ENCODE measurements around the gene AIP. TPM values are rescaled to one million over a fixed set of nuclear protein-coding genes. Genes with fewer than 3 reads are reported as not detected.
A peak's percentile ranks its signal among the peaks of the same experiment; 100 is the strongest.

The AIP gene
- total RNA-seq, 4 donors from 2014 or later: 88.2 to 117 (median 96.0) TPM

DNA sequence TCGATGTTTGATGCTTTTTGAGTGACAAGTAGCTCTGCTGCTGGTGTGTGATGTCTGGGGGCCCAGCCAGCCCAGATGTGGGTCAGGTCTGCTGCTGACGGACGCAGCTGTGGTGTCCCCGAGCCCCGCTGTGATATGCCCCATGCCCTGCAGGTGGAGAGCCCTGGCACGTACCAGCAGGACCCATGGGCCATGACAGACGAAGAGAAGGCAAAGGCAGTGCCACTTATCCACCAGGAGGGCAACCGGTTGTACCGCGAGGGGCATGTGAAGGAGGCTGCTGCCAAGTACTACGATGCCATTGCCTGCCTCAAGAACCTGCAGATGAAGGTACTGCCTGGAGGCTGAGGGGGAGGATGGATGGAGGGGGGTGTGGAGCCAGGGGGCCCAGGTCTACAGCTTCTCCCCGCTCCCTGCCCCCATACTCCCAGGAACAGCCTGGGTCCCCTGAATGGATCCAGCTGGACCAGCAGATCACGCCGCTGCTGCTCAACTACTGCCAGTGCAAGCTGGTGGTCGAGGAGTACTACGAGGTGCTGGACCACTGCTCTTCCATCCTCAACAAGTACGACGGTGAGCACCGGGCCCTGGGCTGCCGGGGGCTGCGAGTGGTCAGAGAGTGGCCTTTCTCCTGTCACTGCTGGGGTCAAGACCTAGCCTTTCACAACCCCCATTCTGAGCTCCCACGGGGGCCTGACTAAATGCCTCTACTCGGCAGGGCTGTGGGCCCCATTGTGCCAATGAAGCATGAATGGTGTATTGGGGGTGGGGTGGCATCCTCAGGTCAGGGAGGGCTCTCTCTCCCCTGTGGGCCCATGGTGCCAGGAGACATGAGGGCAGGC lies 7.3 kb downstream of the AIP start:
- TF ChIP-seq, protein P1, sequence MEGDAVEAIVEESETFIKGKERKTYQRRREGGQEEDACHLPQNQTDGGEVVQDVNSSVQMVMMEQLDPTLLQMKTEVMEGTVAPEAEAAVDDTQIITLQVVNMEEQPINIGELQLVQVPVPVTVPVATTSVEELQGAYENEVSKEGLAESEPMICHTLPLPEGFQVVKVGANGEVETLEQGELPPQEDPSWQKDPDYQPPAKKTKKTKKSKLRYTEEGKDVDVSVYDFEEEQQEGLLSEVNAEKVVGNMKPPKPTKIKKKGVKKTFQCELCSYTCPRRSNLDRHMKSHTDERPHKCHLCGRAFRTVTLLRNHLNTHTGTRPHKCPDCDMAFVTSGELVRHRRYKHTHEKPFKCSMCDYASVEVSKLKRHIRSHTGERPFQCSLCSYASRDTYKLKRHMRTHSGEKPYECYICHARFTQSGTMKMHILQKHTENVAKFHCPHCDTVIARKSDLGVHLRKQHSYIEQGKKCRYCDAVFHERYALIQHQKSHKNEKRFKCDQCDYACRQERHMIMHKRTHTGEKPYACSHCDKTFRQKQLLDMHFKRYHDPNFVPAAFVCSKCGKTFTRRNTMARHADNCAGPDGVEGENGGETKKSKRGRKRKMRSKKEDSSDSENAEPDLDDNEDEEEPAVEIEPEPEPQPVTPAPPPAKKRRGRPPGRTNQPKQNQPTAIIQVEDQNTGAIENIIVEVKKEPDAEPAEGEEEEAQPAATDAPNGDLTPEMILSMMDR (IDR thresholded peaks at IDR 0.05): no peak
- TF ChIP-seq EP300 (IDR thresholded peaks at IDR 0.05): no peak
- TF ChIP-seq POLR2A (IDR thresholded peaks at IDR 0.05): no peak
- H3K4me3 ChIP-seq: no peak overlapping the region
- H3K27me3 ChIP-seq: no peaks in the 10 kb centered on the region
- H3K36me3 ChIP-seq: peaks cover 0 to 82% (median 25%) of the 10 kb centered on the region in 3 donors
- H3K27ac ChIP-seq: peak overlapping the region in 3 of 4 donors; percentile 19 to 83 (median 74)
- H3K9me3 ChIP-seq: no peaks in the 10 kb centered on the region
- no peak for DNase-seq (ENCODE audit: low spot score in 2 of 2)
- H3K4me1 ChIP-seq: peaks cover 0 to 26% (median 4%) of the 10 kb centered on the region in 4 donors
- 75 to 83% methylated on average over 22 to 23 of the region's 23 CpGs for WGBS, 2 donors

DNA sequence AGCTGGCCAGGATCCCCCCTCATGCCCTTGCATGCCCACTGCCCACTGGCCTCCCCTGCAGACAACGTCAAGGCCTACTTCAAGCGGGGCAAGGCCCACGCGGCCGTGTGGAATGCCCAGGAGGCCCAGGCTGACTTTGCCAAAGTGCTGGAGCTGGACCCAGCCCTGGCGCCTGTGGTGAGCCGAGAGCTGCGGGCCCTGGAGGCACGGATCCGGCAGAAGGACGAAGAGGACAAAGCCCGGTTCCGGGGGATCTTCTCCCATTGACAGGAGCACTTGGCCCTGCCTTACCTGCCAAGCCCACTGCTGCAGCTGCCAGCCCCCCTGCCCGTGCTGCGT lies 7.9 kb downstream of the AIP start:
- TF ChIP-seq EP300 (IDR thresholded peaks at IDR 0.05) (peak in 1 of 2 donors; percentile 61), POLR2A (IDR thresholded peaks at IDR 0.05) (no peak)
- Histone ChIP-seq H3K36me3 (peaks cover 0 to 88% (median 25%) of the 10 kb centered on the region in 3 donors), H3K27ac (peak overlapping the region; percentile 19 to 83 (median 55)), H3K4me3 (no peak overlapping the region), H3K4me1 (peaks cover 0 to 20% (median under 1%) of the 10 kb centered on the region in 4 donors), H3K9me3 (no peaks in the 10 kb centered on the region), H3K27me3 (no peaks in the 10 kb centered on the region)
- DNase-seq (ENCODE audit: low spot score in 2 of 2): no peak
- 53 to 77% methylated on average over 14 to 15 of the region's 15 CpGs for WGBS, 2 donors

DNA sequence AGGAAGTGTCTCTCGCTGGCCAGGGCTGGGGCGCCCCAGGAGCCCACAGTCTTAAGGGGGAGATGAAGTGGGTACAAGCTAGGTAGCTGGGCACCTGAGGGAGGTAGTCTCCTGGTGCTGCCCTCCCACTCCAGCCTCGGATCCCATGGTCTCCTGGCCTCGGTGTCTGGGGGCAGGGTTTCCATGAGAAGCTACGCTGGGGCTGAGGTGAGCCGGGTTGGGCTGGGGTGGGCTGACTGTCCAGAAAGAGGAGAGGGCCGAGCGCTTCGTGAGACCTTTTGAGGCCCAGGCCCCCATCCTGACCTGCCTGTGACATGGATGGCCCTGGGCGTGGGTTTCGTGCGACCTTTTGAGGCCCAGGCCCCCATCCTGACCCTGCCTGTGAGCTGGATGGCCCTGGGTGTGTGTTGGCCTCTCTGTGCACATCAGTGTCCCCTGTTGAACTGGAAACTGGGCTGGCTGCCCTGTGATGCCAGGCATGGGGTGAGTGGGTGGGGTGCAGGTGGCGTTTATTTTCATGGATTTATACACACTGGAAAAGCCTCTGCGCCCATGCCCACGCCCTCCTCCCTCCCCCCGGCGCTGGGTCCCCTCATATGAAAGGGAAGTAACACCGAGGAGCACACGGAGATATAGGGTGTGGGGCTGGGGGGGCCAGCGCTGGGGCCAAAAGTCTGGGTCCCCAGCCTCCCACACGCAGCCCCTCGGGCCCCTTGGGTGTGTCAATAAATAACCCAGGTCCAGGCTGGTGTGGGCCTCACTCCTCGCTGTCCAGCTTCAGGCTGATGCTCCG lies 8.6 kb downstream of the AIP start:
- H3K27me3 ChIP-seq: no peaks in the 10 kb centered on the region
- peaks cover 0 to 12% (median 0%) of the 10 kb centered on the region in 4 donors for H3K4me1 ChIP-seq
- H3K27ac ChIP-seq: peak overlapping the region; percentile 50 to 83 (median 63)
- 54 to 67% methylated on average over 19 of the region's 24 CpGs for WGBS, 2 donors
- H3K36me3 ChIP-seq: peaks cover 0 to 96% (median 25%) of the 10 kb centered on the region in 3 donors
- no peak for DNase-seq (ENCODE audit: low spot score in 2 of 2)
- no peak overlapping the region for H3K4me3 ChIP-seq
- H3K9me3 ChIP-seq: no peaks in the 10 kb centered on the region
- TF ChIP-seq POLR2A (IDR thresholded peaks at IDR 0.05): no peak

DNA sequence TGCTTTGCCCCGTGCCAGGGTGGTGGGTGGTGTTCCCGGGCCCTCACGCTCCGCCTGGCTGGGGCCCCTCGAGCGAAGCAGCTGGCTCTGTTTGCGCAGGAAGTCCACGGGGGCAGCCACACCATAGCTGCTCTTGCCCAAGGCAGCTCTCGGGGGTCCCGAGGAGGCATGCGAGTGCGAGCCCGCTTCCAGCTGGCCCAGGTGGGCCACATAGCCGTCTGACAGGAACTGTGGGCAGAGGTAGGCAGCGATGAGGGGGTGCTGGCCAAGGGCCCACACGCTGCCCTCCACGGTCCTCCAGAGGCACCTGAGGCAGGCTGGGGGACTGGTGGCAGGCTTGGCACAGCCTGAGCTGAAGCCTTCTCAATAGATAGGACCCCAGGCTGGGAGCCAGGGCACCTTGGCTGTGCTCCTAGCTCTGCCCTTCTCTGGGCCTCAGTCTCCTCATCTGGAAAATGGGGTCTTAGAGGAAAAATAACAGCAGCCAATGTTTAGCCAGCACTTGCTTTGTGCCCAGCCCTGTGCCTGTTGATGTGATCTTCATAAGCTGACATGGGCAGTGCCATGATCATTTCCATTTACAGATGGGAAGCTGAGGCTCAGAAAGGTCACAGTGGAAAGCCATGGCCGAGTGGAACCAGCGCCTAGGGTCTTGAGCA lies 9.4 kb downstream of the AIP start:
- Histone ChIP-seq H3K9me3 (no peaks in the 10 kb centered on the region), H3K4me1 (peaks cover 0 to 8% (median 0%) of the 10 kb centered on the region in 4 donors), H3K4me3 (no peak overlapping the region), H3K27ac (peak overlapping the region; percentile 50 to 83 (median 63)), H3K36me3 (peaks cover 0 to 96% (median 25%) of the 10 kb centered on the region in 3 donors), H3K27me3 (no peaks in the 10 kb centered on the region)
- TF ChIP-seq, protein P1 (IDR thresholded peaks at IDR 0.05): no peak
- TF ChIP-seq EP300 (IDR thresholded peaks at IDR 0.05): peak in 1 of 2 donors; percentile 23
- WGBS, 2 donors: 65 to 71% methylated on average over 12 to 16 of the region's 19 CpGs
- no peak for DNase-seq (ENCODE audit: low spot score in 2 of 2)

DNA sequence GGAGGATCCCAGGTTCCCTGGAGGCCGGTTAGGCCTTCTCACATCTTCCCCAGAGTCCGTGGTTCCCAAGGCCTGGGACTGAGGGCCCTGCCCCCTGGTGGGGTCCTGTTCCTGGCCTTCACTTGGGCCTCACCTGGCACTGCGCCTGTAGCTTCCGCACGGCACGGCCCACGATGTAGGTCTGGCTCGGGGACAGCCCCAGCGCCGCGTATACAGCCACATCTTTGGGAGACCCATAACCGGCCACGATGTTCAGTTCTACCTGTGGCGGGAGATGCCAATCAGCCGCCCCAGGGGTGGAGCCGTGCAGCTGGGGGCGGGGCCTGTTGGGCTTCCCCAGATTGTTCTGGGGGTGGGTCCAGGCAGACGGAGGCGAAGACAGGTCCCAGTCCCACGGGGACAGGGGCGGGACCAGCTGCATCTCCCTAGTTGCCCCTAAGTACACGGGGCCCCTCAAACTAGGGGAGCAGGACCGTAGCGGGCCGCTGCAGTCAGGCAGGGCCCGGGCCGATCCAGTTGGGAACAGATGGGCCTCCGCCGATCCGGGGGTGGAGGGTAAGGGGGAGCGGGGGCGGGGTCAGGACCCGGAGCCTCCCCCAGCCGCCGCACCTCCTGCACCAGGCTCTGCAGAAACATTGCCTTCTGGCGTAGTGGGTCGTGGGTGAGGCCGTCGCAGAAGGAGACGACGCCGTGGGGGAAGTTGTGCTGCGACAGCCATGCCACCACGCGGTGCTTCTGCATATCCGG lies 10.1 kb downstream of the AIP start:
- Histone ChIP-seq H3K27me3 (no peaks in the 10 kb centered on the region), H3K4me1 (peaks cover 0 to 8% (median 0%) of the 10 kb centered on the region in 4 donors), H3K36me3 (peaks cover 0 to 96% (median 20%) of the 10 kb centered on the region in 3 donors), H3K4me3 (no peak overlapping the region), H3K9me3 (no peaks in the 10 kb centered on the region), H3K27ac (peak overlapping the region; percentile 50 to 83 (median 63))
- DNase-seq (ENCODE audit: low spot score in 2 of 2): no peak
- WGBS, 2 donors: 71 to 89% methylated on average over 13 to 42 of the region's 46 CpGs
- TF ChIP-seq POLR2A (IDR thresholded peaks at IDR 0.05): no peak
- no peak for TF ChIP-seq EP300 (IDR thresholded peaks at IDR 0.05)
- TF ChIP-seq, protein P1 (IDR thresholded peaks at IDR 0.05): no peak
